GM12873 (cell line): Measurements from ENCODE around the gene FBXO36.

Experiments used
- TF ChIP-seq, protein P1 (sequence below): IDR thresholded peaks from 2 replicates; pipeline ENCODE4 v1.5.1; 2012; ENCODE audit warnings: low read depth, mild to moderate bottlenecking, moderate library complexity, low read length, control low read depth; ENCODE audit not compliant: insufficient read depth; ENCODE audit errors: missing control alignments

FBXO36 gene

DNA sequence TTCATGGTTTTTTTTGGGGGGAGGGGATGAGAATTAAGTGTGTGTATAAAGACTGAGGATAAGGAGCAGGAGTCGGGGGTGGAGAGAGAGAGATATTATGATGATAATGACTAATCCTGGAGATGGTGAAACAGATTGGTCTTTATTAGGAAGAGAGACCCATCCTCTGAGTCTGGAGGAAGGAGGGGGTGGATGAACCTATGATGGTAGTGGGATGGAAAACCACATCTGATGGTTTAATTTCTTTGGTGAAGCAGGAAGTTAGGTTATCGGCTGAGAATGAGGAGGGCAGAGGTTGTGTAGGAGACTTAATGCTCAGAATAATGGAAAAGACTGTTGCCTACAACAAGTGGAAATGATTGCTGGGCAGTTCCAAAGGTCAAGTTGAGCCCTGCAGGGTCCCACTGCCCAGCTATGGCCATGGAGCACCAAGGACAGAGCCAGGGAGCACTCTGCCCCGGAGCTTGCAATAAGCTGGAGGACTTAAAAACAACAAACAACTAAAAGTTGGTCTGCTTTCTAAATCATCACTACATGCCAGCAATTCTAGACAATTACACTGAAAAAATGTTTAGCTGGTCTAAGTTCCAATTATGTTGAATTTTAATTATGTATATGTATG lies 138.5 kb downstream of the FBXO36 start:
- TF ChIP-seq, protein P1, sequence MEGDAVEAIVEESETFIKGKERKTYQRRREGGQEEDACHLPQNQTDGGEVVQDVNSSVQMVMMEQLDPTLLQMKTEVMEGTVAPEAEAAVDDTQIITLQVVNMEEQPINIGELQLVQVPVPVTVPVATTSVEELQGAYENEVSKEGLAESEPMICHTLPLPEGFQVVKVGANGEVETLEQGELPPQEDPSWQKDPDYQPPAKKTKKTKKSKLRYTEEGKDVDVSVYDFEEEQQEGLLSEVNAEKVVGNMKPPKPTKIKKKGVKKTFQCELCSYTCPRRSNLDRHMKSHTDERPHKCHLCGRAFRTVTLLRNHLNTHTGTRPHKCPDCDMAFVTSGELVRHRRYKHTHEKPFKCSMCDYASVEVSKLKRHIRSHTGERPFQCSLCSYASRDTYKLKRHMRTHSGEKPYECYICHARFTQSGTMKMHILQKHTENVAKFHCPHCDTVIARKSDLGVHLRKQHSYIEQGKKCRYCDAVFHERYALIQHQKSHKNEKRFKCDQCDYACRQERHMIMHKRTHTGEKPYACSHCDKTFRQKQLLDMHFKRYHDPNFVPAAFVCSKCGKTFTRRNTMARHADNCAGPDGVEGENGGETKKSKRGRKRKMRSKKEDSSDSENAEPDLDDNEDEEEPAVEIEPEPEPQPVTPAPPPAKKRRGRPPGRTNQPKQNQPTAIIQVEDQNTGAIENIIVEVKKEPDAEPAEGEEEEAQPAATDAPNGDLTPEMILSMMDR: no peak
